HCT116 (cell line): ENCODE results near the gene SETD1B.

ENCODE experiments used
- EZH2 ChIP-seq: fragments of 200-600 bp; sonication (generic); IDR thresholded peaks from 2 replicates; pipeline ENCODE4 v1.6.1; 2017; ENCODE audit warnings: antibody characterized with exemption, mixed run types
- TF ChIP-seq, protein P1 (sequence below): IDR thresholded peaks from 2 replicates; pipeline ENCODE4 v1.6.1; 2012

DNA sequence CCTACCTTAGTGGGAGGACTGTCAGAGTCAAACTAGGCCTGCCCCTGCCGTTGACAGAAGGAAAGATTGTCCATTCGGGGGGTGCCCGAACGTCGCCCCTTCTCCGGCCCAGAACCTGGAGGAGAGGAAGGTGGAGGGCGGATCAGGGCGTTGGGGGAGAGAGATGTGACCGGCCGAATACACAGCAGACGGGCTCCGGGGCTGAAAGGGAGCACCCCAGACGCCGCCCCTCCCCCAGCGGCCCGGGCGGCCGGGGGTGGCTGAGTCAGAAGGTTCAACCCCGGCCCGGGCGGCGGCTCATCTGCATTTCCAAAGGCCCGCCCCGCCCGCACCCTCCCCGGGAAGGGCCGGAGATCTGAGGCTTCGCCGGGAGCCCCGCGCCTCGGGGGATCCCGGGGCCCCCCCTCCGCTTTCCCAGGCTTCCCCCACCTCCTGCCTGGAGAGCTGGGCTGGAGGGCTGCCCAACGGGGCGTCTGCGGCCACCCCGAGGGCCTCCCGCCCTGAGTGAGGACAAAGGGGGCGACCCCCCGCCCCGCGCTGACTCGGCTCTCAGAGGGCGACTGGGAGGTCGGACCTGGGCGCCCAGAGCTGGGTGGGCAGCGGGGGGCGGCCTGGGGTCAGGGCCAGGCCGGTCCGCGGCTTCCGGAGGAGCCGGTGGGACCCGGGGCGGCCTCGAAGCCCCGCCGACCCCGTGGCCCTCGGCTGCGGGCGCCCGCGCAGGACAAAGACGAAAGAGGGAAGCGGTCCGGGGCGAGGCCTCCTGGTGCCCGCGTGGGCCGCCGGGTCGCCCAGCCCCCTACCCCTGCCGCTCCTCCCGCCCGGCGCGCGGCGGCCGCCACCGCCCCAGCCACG lies 3.7 kb upstream of the SETD1B start:
- TF ChIP-seq EZH2 = no peak
- TF ChIP-seq, protein P1, sequence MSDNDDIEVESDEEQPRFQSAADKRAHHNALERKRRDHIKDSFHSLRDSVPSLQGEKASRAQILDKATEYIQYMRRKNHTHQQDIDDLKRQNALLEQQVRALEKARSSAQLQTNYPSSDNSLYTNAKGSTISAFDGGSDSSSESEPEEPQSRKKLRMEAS = no peak
